Prostate gland (tissue), 2 donors: ENCODE results near the gene NCF4.

Experiments
- CTCF ChIP-seq, 4 experiments: fragments of 200-600 bp in 2 of 4; fragments of 450-650 bp in 2 of 4; sonication (generic) in 2 of 4; IDR thresholded peaks; 1 replicate in 3 of 4; 2 replicates in 1 of 4; pipeline ENCODE4 v1.5.1; 2016 to 2019; ENCODE audit warnings: antibody characterized with exemption in 4 of 4, mild to moderate bottlenecking in 2 of 4, moderate library complexity in 2 of 4
- POLR2A ChIP-seq: fragments of 450-650 bp; IDR thresholded peaks from one replicate; pipeline ENCODE4 v1.6.1; 2016; ENCODE audit warnings: antibody characterized with exemption, mild to moderate bottlenecking
- POLR2AphosphoS5 ChIP-seq: sonication (generic); formaldehyde crosslinking; IDR thresholded peaks from one replicate; pipeline ENCODE4 v1.6.1; 2017; ENCODE audit warnings: antibody characterized with exemption

GRCh38 chr22:36858966-36859365, 1.8 kb upstream of the NCF4 start:
- TF ChIP-seq CTCF (IDR thresholded peaks at IDR 0.05) (no peak), POLR2A (no peak), POLR2AphosphoS5 (no peak)
